IMR-90 (cell line): Measurements from ENCODE around the gene AMY1B. TPM values are rescaled to one million over a fixed set of nuclear protein-coding genes. Genes with fewer than 3 reads are reported as not detected.
"Not testable (repeated sequence)": the region's sequence is repeated elsewhere in the genome, so short reads cannot be mapped to it uniquely, and the experiment has no call there.

Experiments used
- ATAC-seq: fragments of 200-7000 bp; cut with Tn5 transposase; 2 replicates; pipeline ENCODE4 v1.9.1; 2020; ENCODE audit warnings: low read depth, mild to moderate bottlenecking, moderate library complexity
- BruUV-seq: library from RNA; stranded (reverse); fragments of 400-500 nt; replicated peaks from 2 replicates; lab custom pipeline; 2021; lab: Mats Ljungman, UMichigan
- CTCF ChIA-PET: fragments of 300-600 bp; formaldehyde crosslinking; extraction: SDS; loops from one replicate; lab custom pipeline; 2021; ENCODE audit warnings: antibody characterized with exemption; lab: Yijun Ruan, JAX
- POLR2A ChIA-PET: fragments of 300-600 bp; sonication (Branson Sonifier 250); formaldehyde crosslinking; loops from one replicate; lab custom pipeline; 2022; ENCODE audit warnings: antibody characterized with exemption; ENCODE audit not compliant: unreplicated experiment; lab: Charles Lee
- DNase-seq: peaks from one replicate; pipeline ENCODE4 v3.0.0; 2013
- H2AFZ ChIP-seq: replicated peaks from 2 replicates; pipeline ENCODE3; 2013; ENCODE audit warnings: low read length, mild to moderate bottlenecking; ENCODE audit not compliant: poor library complexity
- H2AK5ac ChIP-seq: 2 replicates; pipeline ENCODE4 v1.6.1; 2013; ENCODE audit warnings: low read depth, low read length, inconsistent platforms
- H2AK9ac ChIP-seq: replicated peaks from 2 replicates; pipeline ENCODE3; 2013; ENCODE audit warnings: mild to moderate bottlenecking, low read depth, low read length, moderate library complexity; ENCODE audit not compliant: poor library complexity
- H2BK120ac ChIP-seq: 2 replicates; pipeline ENCODE4 v1.6.1; 2013; ENCODE audit warnings: low read depth, low read length, inconsistent platforms
- H2BK15ac ChIP-seq: 3 replicates; pipeline ENCODE4 v1.6.1; 2013; ENCODE audit warnings: low read depth, low read length, inconsistent platforms
- H2BK20ac ChIP-seq: 2 replicates; pipeline ENCODE4 v1.6.1; 2013; ENCODE audit warnings: low read depth, mild to moderate bottlenecking, inconsistent platforms, low read length, moderate library complexity
- H2BK5ac ChIP-seq: 2 replicates; pipeline ENCODE4 v1.6.1; 2013; ENCODE audit warnings: mild to moderate bottlenecking, low read depth, low read length, inconsistent platforms; ENCODE audit not compliant: poor library complexity, severe bottlenecking
- H3K14ac ChIP-seq: replicated peaks from 2 replicates; pipeline ENCODE4 v1.6.1; 2013; ENCODE audit warnings: low read depth, low read length, inconsistent platforms
- H3K18ac ChIP-seq: 2 replicates; pipeline ENCODE4 v1.6.1; 2013; ENCODE audit warnings: low read depth, low read length, control low read depth
- H3K23ac ChIP-seq: 2 replicates; pipeline ENCODE4 v1.6.1; 2013; ENCODE audit warnings: low read depth, low read length, inconsistent platforms
- H3K27ac ChIP-seq: 2 replicates; pipeline ENCODE4 v1.5.1; 2013; ENCODE audit warnings: mild to moderate bottlenecking, control low read depth, low read length; ENCODE audit not compliant: insufficient read depth
- H3K27me3 ChIP-seq: 2 replicates; pipeline ENCODE4 v1.6.1; 2013; ENCODE audit warnings: low read length; ENCODE audit not compliant: control insufficient read depth, insufficient read depth
- H3K36me3 ChIP-seq: 2 replicates; pipeline ENCODE4 v1.6.1; 2013; ENCODE audit warnings: low read length, mixed read lengths; ENCODE audit not compliant: control insufficient read depth, insufficient read depth
- H3K4ac ChIP-seq: 2 replicates; pipeline ENCODE4 v1.6.1; 2013; ENCODE audit warnings: low read depth, low read length, inconsistent platforms
- H3K4me1 ChIP-seq: 2 replicates; pipeline ENCODE4 v1.6.1; 2013; ENCODE audit warnings: low read length, mixed read lengths; ENCODE audit not compliant: control insufficient read depth, insufficient read depth
- H3K4me2 ChIP-seq: 2 replicates; pipeline ENCODE4 v1.6.1; 2013; ENCODE audit warnings: low read depth, mild to moderate bottlenecking, control low read depth, low read length, moderate library complexity
- H3K4me3 ChIP-seq: 2 replicates; pipeline ENCODE4 v1.5.1; 2013; ENCODE audit warnings: low read depth, mild to moderate bottlenecking, control low read depth, low read length, moderate library complexity; ENCODE audit not compliant: insufficient read depth
- H3K56ac ChIP-seq: 2 replicates; pipeline ENCODE4 v1.6.1; 2013; ENCODE audit warnings: low read length, inconsistent platforms; ENCODE audit not compliant: insufficient read depth; ENCODE audit errors: extremely low read depth
- H3K79me1 ChIP-seq, 2 experiments: 2 replicates each; pipeline ENCODE4 v1.6.1; 2013; ENCODE audit warnings: low read length in 2 of 2, inconsistent platforms in 1 of 2, low read depth in 1 of 2
- H3K9ac ChIP-seq: 2 replicates; pipeline ENCODE4 v1.6.1; 2013; ENCODE audit warnings: low read depth, low read length, control low read depth
- H3K9me1 ChIP-seq: 2 replicates; pipeline ENCODE4 v1.6.1; 2013; ENCODE audit warnings: low read length, inconsistent platforms; ENCODE audit not compliant: insufficient read depth
- H3K9me3 ChIP-seq: 2 replicates; pipeline ENCODE4 v1.6.1; 2013; ENCODE audit warnings: low read length; ENCODE audit not compliant: control insufficient read depth, insufficient read depth
- H4K20me1 ChIP-seq: 2 replicates; pipeline ENCODE4 v1.6.1; 2013; ENCODE audit warnings: low read length, inconsistent platforms; ENCODE audit not compliant: insufficient read depth
- H4K5ac ChIP-seq: 2 replicates; pipeline ENCODE4 v1.6.1; 2013; ENCODE audit warnings: mild to moderate bottlenecking, low read depth, low read length, control low read depth
- H4K8ac ChIP-seq, 2 experiments: 2 replicates each; pipeline ENCODE4 v1.6.1; 2013; ENCODE audit warnings: low read depth in 2 of 2, low read length in 2 of 2, control low read depth in 1 of 2, inconsistent platforms in 1 of 2
- H4K91ac ChIP-seq: 2 replicates; pipeline ENCODE4 v1.6.1; 2013; ENCODE audit warnings: low read depth, low read length, inconsistent platforms; ENCODE audit not compliant: insufficient read depth
- WGBS, 2 experiments: methylation state at CpG; one replicate each; pipeline versions ENCODE4 v1.1.5 to v1.1.7; 2013; ENCODE audit warnings: missing lambda C conversion rate in 2 of 2; ENCODE audit not compliant: insufficient read length in 1 of 2; ENCODE audit errors: extremely low coverage in 2 of 2; 5-methylcytosine and 5-hydroxymethylcytosine counted together
- dilution Hi-C: fragments of 300-500 bp; cut with HindIII; formaldehyde crosslinking; loops from one replicate; pipeline ENCODE4 v1.14.3; 2018; ENCODE audit warnings: low sequenced_read_pairs; ENCODE audit not compliant: unreplicated experiment
- in situ Hi-C: fragments of 300-500 bp; cut with MboI; formaldehyde crosslinking; loops from 3 replicates; pipeline ENCODE4 v1.14.3; 2019; ENCODE audit warnings: low sequenced_read_pairs, inconsistent platforms, mixed read lengths
- intact Hi-C: fragments of 100-400 bp; cut with micrococcal nuclease; formaldehyde crosslinking; loops from 2 replicates; pipeline ENCODE4 v1.10.0; 2022
- polyA plus RNA-seq, 3 experiments: library from polyadenylated mRNA; depleted of rRNA; stranded (reverse); fragments of >200 nt; gene quantifications; 2 replicates each; pipeline ENCODE4 v1.2.3, GENCODE V29; 2012; ENCODE audit warnings: low replicate concordance in 1 of 3
- total RNA-seq: library from RNA; depleted of rRNA; stranded (reverse); fragments of >200 nt; gene quantifications from 2 replicates; pipeline ENCODE4 v1.2.3, GENCODE V29; 2012

AMY1B gene
- total and polyA plus RNA-seq, 2 of the 4 experiments (the other 2 are of a cell fraction), result not detected

DNA sequence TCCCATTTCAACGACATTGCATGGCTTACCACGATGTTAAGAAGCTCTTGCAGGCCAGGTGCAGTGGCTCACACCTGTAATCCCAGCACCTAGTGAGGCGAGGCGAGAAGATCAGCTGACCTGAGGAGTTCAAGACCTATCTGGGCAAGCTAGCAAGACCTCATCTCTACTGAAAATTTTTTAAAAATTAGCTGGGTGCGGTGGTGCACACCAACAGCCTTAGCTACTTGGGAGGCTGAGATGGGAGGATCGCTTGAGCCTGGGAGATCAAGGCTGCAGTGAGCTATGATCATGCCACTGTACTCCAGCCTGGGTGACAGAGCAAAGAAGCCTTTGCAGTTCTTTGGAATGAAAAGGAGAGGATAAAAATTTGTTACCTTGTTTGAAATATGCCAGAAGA is 21.4 kb upstream of the AMY1B start:
- H2AK9ac ChIP-seq, H2BK120ac ChIP-seq, ATAC-seq, H3K4ac ChIP-seq, H3K36me3 ChIP-seq, POLR2A ChIA-PET, H3K27me3 ChIP-seq, intact Hi-C loops, DNase-seq, H3K9me3 ChIP-seq, H2BK20ac ChIP-seq, H3K27ac ChIP-seq, H3K56ac ChIP-seq, H3K79me1 ChIP-seq, H4K5ac ChIP-seq, H3K9me1 ChIP-seq, dilution Hi-C loops, H3K14ac ChIP-seq, H3K9ac ChIP-seq, H4K20me1 ChIP-seq, H3K23ac ChIP-seq, BruUV-seq, H2BK5ac ChIP-seq, H3K4me1 ChIP-seq, H3K4me2 ChIP-seq, CTCF ChIA-PET, H4K8ac ChIP-seq, H3K4me3 ChIP-seq, H4K91ac ChIP-seq, H2AFZ ChIP-seq, in situ Hi-C loops, H2AK5ac ChIP-seq, H3K18ac ChIP-seq, H2BK15ac ChIP-seq: not testable (repeated sequence)
- no CpG with 5 or more reads among the region's 6 CpGs for WGBS, 2 experiments

DNA sequence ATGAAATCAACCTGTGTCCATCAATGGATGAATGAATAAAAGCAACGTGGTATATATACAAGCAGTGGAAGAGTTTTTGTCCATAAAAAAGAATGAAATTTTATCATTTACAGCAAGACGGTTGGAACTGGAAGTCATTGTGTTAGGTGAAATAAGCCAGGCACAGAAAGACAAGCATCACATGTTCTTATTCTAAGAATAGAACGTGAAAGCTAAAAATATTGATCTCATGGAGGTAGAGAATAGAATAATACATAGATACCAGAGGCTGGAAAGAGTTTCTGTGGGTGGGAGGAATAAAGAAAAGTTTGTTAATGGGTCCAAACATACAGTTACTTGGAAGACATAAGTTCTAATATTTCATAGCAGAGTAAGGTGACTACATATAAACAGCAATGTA is 14.4 kb upstream of the AMY1B start:
- H3K4me3 ChIP-seq, H2BK120ac ChIP-seq, H3K9me3 ChIP-seq, H3K79me1 ChIP-seq, H4K8ac ChIP-seq, POLR2A ChIA-PET, H3K23ac ChIP-seq, H3K27me3 ChIP-seq, H2AK5ac ChIP-seq, H3K14ac ChIP-seq, H2AK9ac ChIP-seq, H4K91ac ChIP-seq, H2BK20ac ChIP-seq, H2AFZ ChIP-seq, H4K5ac ChIP-seq, dilution Hi-C loops, H3K9ac ChIP-seq, H3K9me1 ChIP-seq, H3K4me1 ChIP-seq, CTCF ChIA-PET, ATAC-seq, H3K18ac ChIP-seq, BruUV-seq, H2BK5ac ChIP-seq, H3K4me2 ChIP-seq, H2BK15ac ChIP-seq, H3K56ac ChIP-seq, intact Hi-C loops, H3K27ac ChIP-seq, H4K20me1 ChIP-seq, H3K4ac ChIP-seq, H3K36me3 ChIP-seq, DNase-seq, in situ Hi-C loops: not testable (repeated sequence)
- WGBS, 2 experiments, result no CpG with 5 or more reads among the region's 3 CpGs
